ENCODE results near the gene RICTOR. TPM values are rescaled to one million over a fixed set of nuclear protein-coding genes. Genes with fewer than 3 reads are reported as not detected.
A peak's percentile ranks its signal among the peaks of the same experiment; 100 is the strongest.

Gene RICTOR
- total RNA-seq, 2 donors from 2014 or later: 21.5 to 36.8 TPM

- 2% methylated on average over 27 of the region's 27 CpGs for WGBS
- Histone ChIP-seq H3K4me3 (peak overlapping the region; percentile 98 to 99), H3K36me3 (no peaks in the 10 kb centered on the region), H3K27me3 (replicated peaks; ENCODE audit: insufficient read depth) (no peaks in the 10 kb centered on the region), H3K4me1 (replicated peaks) (peaks cover 4% of the 10 kb centered on the region), H3K27ac (peak overlapping the region; percentile 99 to 100), H3K9me3 (no peaks in the 10 kb centered on the region)
- peak; percentile 23 for TF ChIP-seq POLR2AphosphoS5 (IDR thresholded peaks at IDR 0.05)
- no peak for TF ChIP-seq POLR2A (IDR thresholded peaks at IDR 0.05)
- peak; percentile 39 for DNase-seq (ENCODE audit: low spot score)
- intact Hi-C loops (cut with DNase I): loop anchor here (10.0 kb wide), 1 partner anchor 628 kb away; no protein-coding TSS in a partner anchor
Measured at GRCh38 chr5:39072925-39073766, 1.1 kb downstream of the RICTOR start.

- peaks cover 4% of the 10 kb centered on the region for H3K4me1 ChIP-seq (replicated peaks)
- 95% methylated on average over 3 of the region's 3 CpGs for WGBS
- no peak overlapping the region for H3K4me3 ChIP-seq
- H3K27me3 ChIP-seq (replicated peaks; ENCODE audit: insufficient read depth): no peaks in the 10 kb centered on the region
- H3K27ac ChIP-seq: no peak overlapping the region
- no peaks in the 10 kb centered on the region for H3K36me3 ChIP-seq
- H3K9me3 ChIP-seq: no peaks in the 10 kb centered on the region
- no peak for DNase-seq (ENCODE audit: low spot score)
- intact Hi-C loops (cut with DNase I): loop anchor here (5.0 kb wide), 1 partner anchor 51 kb away; no protein-coding TSS in a partner anchor
- TF ChIP-seq POLR2AphosphoS5 (IDR thresholded peaks at IDR 0.05): no peak
- no peak for TF ChIP-seq POLR2A (IDR thresholded peaks at IDR 0.05)
Measured at GRCh38 chr5:39068099-39068498, 6.1 kb downstream of the RICTOR start.

- no peaks in the 10 kb centered on the region for H3K27me3 ChIP-seq (replicated peaks; ENCODE audit: insufficient read depth)
- no peak overlapping the region for H3K27ac ChIP-seq
- intact Hi-C loops (cut with DNase I): no loop called here
Measured at GRCh38 chr5:39064450-39064849, 9.7 kb downstream of the RICTOR start.

GRCh38 chr5:39063037-39063436 is 11.2 kb downstream of the RICTOR start:
- 54% methylated on average over 2 of the region's 2 CpGs for WGBS
- intact Hi-C loops (cut with DNase I): no loop called here
- no peaks in the 10 kb centered on the region for H3K36me3 ChIP-seq
- no peak for DNase-seq (ENCODE audit: low spot score)
- TF ChIP-seq CTCF (IDR thresholded peaks at IDR 0.05): no peak
- TF ChIP-seq POLR2AphosphoS5 (IDR thresholded peaks at IDR 0.05): no peak
- TF ChIP-seq POLR2A (IDR thresholded peaks at IDR 0.05): no peak
- no peaks in the 10 kb centered on the region for H3K27me3 ChIP-seq (replicated peaks; ENCODE audit: insufficient read depth)
- H3K27ac ChIP-seq: no peak overlapping the region
- no peaks in the 10 kb centered on the region for H3K9me3 ChIP-seq
- H3K4me1 ChIP-seq (replicated peaks): no peaks in the 10 kb centered on the region
- no peak overlapping the region for H3K4me3 ChIP-seq

More at GRCh38 chr5:39064450-39064849, 9.7 kb downstream of the RICTOR start:
- DNase-seq (ENCODE audit: low spot score): no peak
- H3K9me3 ChIP-seq: no peaks in the 10 kb centered on the region
- H3K4me3 ChIP-seq: no peak overlapping the region
- no peaks in the 10 kb centered on the region for H3K36me3 ChIP-seq
- 94% methylated on average over 3 of the region's 3 CpGs for WGBS
- TF ChIP-seq POLR2A (IDR thresholded peaks at IDR 0.05): no peak
- no peak for TF ChIP-seq POLR2AphosphoS5 (IDR thresholded peaks at IDR 0.05)
- TF ChIP-seq CTCF (IDR thresholded peaks at IDR 0.05): no peak
- no peaks in the 10 kb centered on the region for H3K4me1 ChIP-seq (replicated peaks)

- intact Hi-C loops (cut with DNase I): no loop called here
- Histone ChIP-seq H3K27ac (no peak overlapping the region), H3K36me3 (no peaks in the 10 kb centered on the region), H3K9me3 (no peaks in the 10 kb centered on the region), H3K4me1 (replicated peaks) (no peaks in the 10 kb centered on the region), H3K27me3 (replicated peaks; ENCODE audit: insufficient read depth) (no peaks in the 10 kb centered on the region), H3K4me3 (no peak overlapping the region)
- TF ChIP-seq POLR2A (IDR thresholded peaks at IDR 0.05) (no peak), POLR2AphosphoS5 (IDR thresholded peaks at IDR 0.05) (no peak), CTCF (IDR thresholded peaks at IDR 0.05) (no peak)
- no peak for DNase-seq (ENCODE audit: low spot score)
Measured at GRCh38 chr5:39062530-39062929, 11.7 kb downstream of the RICTOR start.
